Spleen (tissue), 11 donors: ENCODE measurements around the gene OR2AG2. TPM values are rescaled to one million over a fixed set of nuclear protein-coding genes. Genes with fewer than 3 reads are reported as not detected.

ENCODE experiments used
- DNase-seq: peaks from one replicate; pipeline ENCODE4 v3.0.0-alpha.2; 2020
- H3K27ac ChIP-seq, 8 donors: fragments of 200-600 bp; sonication (generic) in 7 of 8; 1 replicate in 4 of 8; 2 replicates in 4 of 8; pipeline versions ENCODE4 v1.5.0 to v1.8.0; 2016 to 2021; ENCODE audit warnings: inconsistent platforms in 4 of 8, mild to moderate bottlenecking in 4 of 8, moderate library complexity in 1 of 8
- H3K27me3 ChIP-seq, 7 donors: fragments of 200-600 bp; sonication (generic) in 6 of 7; replicated peaks in 1 of 7; 1 replicate in 4 of 7; 2 replicates in 3 of 7; pipeline versions ENCODE4 v1.5.0 to v1.8.0; 2016 to 2021; ENCODE audit warnings: inconsistent platforms in 3 of 7, mild to moderate bottlenecking in 1 of 7
- H3K36me3 ChIP-seq, 6 donors: fragments of 200-600 bp; sonication (generic) in 5 of 6; 1 replicate in 4 of 6; 2 replicates in 2 of 6; pipeline versions ENCODE4 v1.5.0 to v1.8.0; 2016 to 2021; ENCODE audit warnings: inconsistent platforms in 2 of 6
- H3K4me1 ChIP-seq, 6 donors: fragments of 200-600 bp; sonication (generic) in 5 of 6; 1 replicate in 3 of 6; 2 replicates in 3 of 6; pipeline versions ENCODE4 v1.5.0 to v1.8.0; 2016 to 2021; ENCODE audit warnings: inconsistent platforms in 3 of 6
- H3K4me3 ChIP-seq, 8 donors: fragments of 200-600 bp; sonication (generic) in 7 of 8; 1 replicate in 4 of 8; 2 replicates in 4 of 8; pipeline versions ENCODE4 v1.5.0 to v1.8.0; 2016 to 2021; ENCODE audit warnings: inconsistent platforms in 4 of 8, mild to moderate bottlenecking in 4 of 8, moderate library complexity in 2 of 8
- H3K9me3 ChIP-seq, 8 donors: fragments of 200-600 bp; sonication (generic) in 7 of 8; 1 replicate in 4 of 8; 2 replicates in 4 of 8; pipeline versions ENCODE4 v1.5.0 to v1.8.0; 2016 to 2021; ENCODE audit warnings: inconsistent platforms in 4 of 8
- POLR2A ChIP-seq, 3 donors: fragments of 450-650 bp; IDR thresholded peaks; one replicate each; pipeline ENCODE4 v1.5.1; 2017; ENCODE audit warnings: antibody characterized with exemption in 3 of 3, mild to moderate bottlenecking in 1 of 3
- POLR2AphosphoS5 ChIP-seq, 3 donors: sonication (generic); formaldehyde crosslinking; IDR thresholded peaks; one replicate each; pipeline ENCODE4 v1.5.1; 2017; ENCODE audit warnings: antibody characterized with exemption in 3 of 3
- WGBS, 5 donors: extraction: QIAGEN DNeasy Blood & Tissue Kit in 3 of 5; methylation state at CpG; one replicate each; pipeline versions ENCODE4 v1.1.5 to v1.1.7; 2013 to 2018; 5-methylcytosine and 5-hydroxymethylcytosine counted together
- intact Hi-C: fragments of 100-400 bp; cut with DNase I; formaldehyde crosslinking; loops from one replicate; pipeline ENCODE4 v1.15.0; 2023; ENCODE audit warnings: low total_unique reads
- polyA plus RNA-seq, 3 donors: library from polyadenylated mRNA; stranded (reverse); fragments of 200-250 nt; gene quantifications; one replicate each; pipeline ENCODE4 v1.2.1, GENCODE V29; 2013
- total RNA-seq, 7 donors: library from RNA; depleted of rRNA in 3 of 7; stranded (reverse); fragments of >200 nt in 3 of 7; fragmentation: NEBNext Ultra II Directional in 4 of 7; extraction: Animal tissue kit (Norgen Biotek cat#: 25700) in 4 of 7; gene quantifications; one replicate each; pipeline versions ENCODE4 v1.1.0 to v1.2.1, GENCODE V29; 2016 to 2021
- TF ChIP-seq, protein P1 (sequence below), 11 experiments: fragments of 200-600 bp in 7 of 11; fragments of 450-650 bp in 4 of 11; sonication (generic) in 4 of 11; IDR thresholded peaks in 8 of 11; conservative IDR thresholded peaks in 3 of 11; 1 replicate in 7 of 11; 2 replicates in 4 of 11; pipeline versions ENCODE4 v1.4.0 to v1.8.0; 2016 to 2021; ENCODE audit warnings: antibody characterized with exemption in 11 of 11, inconsistent platforms in 4 of 11, mild to moderate bottlenecking in 1 of 11
- donor health status: healthy with polysubstance abuse.
- donor health status: DM: no; HTN: no; CAD: no; lungs with moderate emphysema.
- donor health status: DM: no; HTN: no; CAD: no.
- donor health status: Bipolar disorder and iron deficiency.
- donor health status: healthy.
- donor health status: DM: no; HTN: no; CAD: no.
- donor health status: DM: yes; HTN: yes; CAD: no.

The OR2AG2 gene
- total and polyA plus RNA-seq, 10 donors = 0.03 to 0.34 (median 0.18) TPM; not detected in 4

DNA sequence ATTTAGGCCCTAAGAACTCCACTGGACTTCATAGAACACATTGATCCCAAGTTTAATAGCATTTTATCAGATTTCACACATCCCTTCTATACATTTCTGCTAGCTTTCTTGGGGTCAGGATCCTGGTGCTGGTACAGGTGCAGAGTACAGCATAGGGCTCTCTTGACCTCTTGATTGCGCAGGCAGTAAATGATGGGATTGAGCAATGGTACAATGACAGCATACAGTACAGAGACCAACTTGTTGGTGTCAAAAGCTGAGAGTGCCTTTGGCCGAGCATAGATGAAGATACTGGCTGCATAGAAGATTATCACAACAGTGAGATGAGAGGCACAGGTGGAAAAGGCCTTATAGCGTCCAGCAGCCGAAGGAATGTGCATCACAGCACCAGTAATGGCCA lies 22.9 kb upstream of the OR2AG2 start:
- WGBS, 5 donors = 83 to 95% (median 88%) methylated on average over 4 of the region's 4 CpGs
- no peaks in the 10 kb centered on the region for H3K9me3 ChIP-seq

DNA sequence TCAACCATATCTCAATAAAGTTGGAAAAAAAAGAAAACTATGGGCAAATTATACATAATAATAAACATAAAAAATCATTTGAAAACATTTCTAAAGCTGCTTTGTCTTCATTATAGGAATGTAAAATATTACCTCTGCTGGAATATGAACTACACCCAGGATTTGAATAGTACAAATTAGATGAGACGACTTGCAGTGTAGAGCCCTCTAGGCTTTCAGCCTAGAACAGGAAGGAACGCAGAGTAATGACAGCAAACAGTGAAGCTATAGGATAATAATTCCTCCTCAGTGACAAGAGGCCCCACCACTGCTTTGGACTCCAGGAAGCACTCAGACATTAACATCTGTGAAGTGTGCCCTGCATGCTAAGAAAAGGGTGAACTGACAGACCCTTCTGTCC lies 18.8 kb upstream of the OR2AG2 start:
- Histone ChIP-seq H3K27me3 (no peaks in the 10 kb centered on the region), H3K36me3 (no peaks in the 10 kb centered on the region), H3K9me3 (no peaks in the 10 kb centered on the region), H3K27ac (no peak overlapping the region), H3K4me3 (no peak overlapping the region), H3K4me1 (no peaks in the 10 kb centered on the region)
- intact Hi-C loops = no loop called here
- DNase-seq = no peak
- 62 to 76% (median 74%) methylated on average over 2 of the region's 2 CpGs for WGBS, 5 donors
- TF ChIP-seq POLR2A (IDR thresholded peaks at IDR 0.05) (no peak), POLR2AphosphoS5 (IDR thresholded peaks at IDR 0.05) (no peak)
- TF ChIP-seq, protein P1, sequence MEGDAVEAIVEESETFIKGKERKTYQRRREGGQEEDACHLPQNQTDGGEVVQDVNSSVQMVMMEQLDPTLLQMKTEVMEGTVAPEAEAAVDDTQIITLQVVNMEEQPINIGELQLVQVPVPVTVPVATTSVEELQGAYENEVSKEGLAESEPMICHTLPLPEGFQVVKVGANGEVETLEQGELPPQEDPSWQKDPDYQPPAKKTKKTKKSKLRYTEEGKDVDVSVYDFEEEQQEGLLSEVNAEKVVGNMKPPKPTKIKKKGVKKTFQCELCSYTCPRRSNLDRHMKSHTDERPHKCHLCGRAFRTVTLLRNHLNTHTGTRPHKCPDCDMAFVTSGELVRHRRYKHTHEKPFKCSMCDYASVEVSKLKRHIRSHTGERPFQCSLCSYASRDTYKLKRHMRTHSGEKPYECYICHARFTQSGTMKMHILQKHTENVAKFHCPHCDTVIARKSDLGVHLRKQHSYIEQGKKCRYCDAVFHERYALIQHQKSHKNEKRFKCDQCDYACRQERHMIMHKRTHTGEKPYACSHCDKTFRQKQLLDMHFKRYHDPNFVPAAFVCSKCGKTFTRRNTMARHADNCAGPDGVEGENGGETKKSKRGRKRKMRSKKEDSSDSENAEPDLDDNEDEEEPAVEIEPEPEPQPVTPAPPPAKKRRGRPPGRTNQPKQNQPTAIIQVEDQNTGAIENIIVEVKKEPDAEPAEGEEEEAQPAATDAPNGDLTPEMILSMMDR (IDR thresholded peaks at IDR 0.05 in 8 of 11, conservative IDR thresholded peaks at IDR 0.05 in 3 of 11) = no peak

More for the DNA sequence above, 22.9 kb upstream of the OR2AG2 start:
- no peaks in the 10 kb centered on the region for H3K27me3 ChIP-seq
- no peaks in the 10 kb centered on the region for H3K4me1 ChIP-seq
- H3K36me3 ChIP-seq = no peaks in the 10 kb centered on the region
- TF ChIP-seq POLR2A (IDR thresholded peaks at IDR 0.05) (no peak), POLR2AphosphoS5 (IDR thresholded peaks at IDR 0.05) (no peak)
- TF ChIP-seq, protein P1 (IDR thresholded peaks at IDR 0.05 in 8 of 11, conservative IDR thresholded peaks at IDR 0.05 in 3 of 11) = no peak
- H3K4me3 ChIP-seq = no peak overlapping the region
- no peak for DNase-seq
- H3K27ac ChIP-seq = no peak overlapping the region
- intact Hi-C loops = no loop called here

DNA sequence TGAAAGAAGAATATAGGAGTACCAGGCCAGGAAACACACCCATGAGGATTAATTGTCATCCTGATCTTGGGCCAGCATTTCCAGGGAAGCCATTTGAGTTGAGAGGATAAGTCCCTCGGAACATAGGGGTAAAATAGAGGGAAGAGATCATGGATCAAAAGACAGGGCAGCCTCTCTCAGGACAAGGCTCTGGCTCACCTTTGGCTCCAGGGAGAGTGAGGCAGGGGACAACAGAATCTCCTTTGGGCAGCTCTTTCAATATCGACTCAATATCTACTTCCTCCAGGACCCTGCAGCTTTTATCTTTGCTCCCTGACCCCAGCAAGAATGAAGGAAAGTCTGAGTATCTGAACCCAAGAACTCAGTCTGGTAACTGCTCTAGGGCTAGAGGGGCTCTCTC lies 10.9 kb upstream of the OR2AG2 start, which contains the start of gene OR2AG1:
Gene OR2AG1, plus strand, starts transcription at position 301 of the 400 bp plus-strand sequence. CDS start 2,018 bp downstream, outside the sequence.
- Histone ChIP-seq H3K4me1 (no peaks in the 10 kb centered on the region), H3K36me3 (no peaks in the 10 kb centered on the region), H3K4me3 (no peak within 1 kb of the TSS), H3K9me3 (no peaks in the 10 kb centered on the region), H3K27ac (no peak within 1 kb of the TSS), H3K27me3 (no peaks in the 10 kb centered on the region)
- intact Hi-C loops = no loop called here
- DNase-seq = no peak
- TF ChIP-seq POLR2AphosphoS5 (IDR thresholded peaks at IDR 0.05) (no peak), POLR2A (IDR thresholded peaks at IDR 0.05) (no peak)
- TF ChIP-seq, protein P1 (IDR thresholded peaks at IDR 0.05 in 8 of 11, conservative IDR thresholded peaks at IDR 0.05 in 3 of 11) = no peak
- WGBS, 5 donors = 71 to 85% (median 75%) methylated on average over 2 of the region's 2 CpGs

DNA sequence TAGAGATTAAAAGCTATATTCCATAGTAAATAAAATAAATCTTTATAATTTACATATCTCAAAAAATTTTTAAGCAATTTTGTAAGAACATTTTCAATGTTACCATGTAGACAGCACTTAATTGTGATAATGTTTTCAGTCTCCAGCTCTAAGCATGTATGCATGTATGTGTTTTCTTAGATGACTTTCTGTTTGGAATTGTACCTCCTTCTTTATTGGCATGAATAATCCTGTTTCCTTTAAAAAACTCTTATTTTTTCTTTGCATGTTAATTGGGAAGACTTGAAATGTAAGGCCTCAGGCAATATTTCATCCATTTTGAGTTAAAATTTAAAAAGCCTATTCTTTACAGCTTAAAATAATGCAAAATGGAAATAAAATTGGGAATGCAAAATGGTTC lies 9.1 kb upstream of the OR2AG2 start:
- H3K4me3 ChIP-seq = no peak overlapping the region
- no peak for TF ChIP-seq POLR2A (IDR thresholded peaks at IDR 0.05)
- TF ChIP-seq POLR2AphosphoS5 (IDR thresholded peaks at IDR 0.05) = no peak
- TF ChIP-seq, protein P1 (IDR thresholded peaks at IDR 0.05 in 8 of 11, conservative IDR thresholded peaks at IDR 0.05 in 3 of 11) = no peak
- H3K27ac ChIP-seq = no peak overlapping the region
- DNase-seq = no peak
- H3K27me3 ChIP-seq = no peaks in the 10 kb centered on the region
- H3K4me1 ChIP-seq = no peaks in the 10 kb centered on the region
- intact Hi-C loops = no loop called here
- no peaks in the 10 kb centered on the region for H3K9me3 ChIP-seq
- no peaks in the 10 kb centered on the region for H3K36me3 ChIP-seq
